Retinal pigment epithelial cell (primary cell): ENCODE measurements around the gene FGF23.

ENCODE experiments used
- DNase-seq: peaks from one replicate; pipeline ENCODE4 v3.0.0-alpha.2; 2010; ENCODE audit warnings: low read depth
- H3K4me3 ChIP-seq: 2 replicates; pipeline ENCODE4 v1.5.1; 2011; ENCODE audit warnings: mild to moderate bottlenecking, low read length, control low read depth, moderate library complexity
- TF ChIP-seq, protein P1 (sequence below): conservative IDR thresholded peaks from 2 replicates; pipeline ENCODE4 v1.5.1; 2011; ENCODE audit warnings: low read depth, low read length, control low read depth, inconsistent platforms

Gene FGF23

DNA sequence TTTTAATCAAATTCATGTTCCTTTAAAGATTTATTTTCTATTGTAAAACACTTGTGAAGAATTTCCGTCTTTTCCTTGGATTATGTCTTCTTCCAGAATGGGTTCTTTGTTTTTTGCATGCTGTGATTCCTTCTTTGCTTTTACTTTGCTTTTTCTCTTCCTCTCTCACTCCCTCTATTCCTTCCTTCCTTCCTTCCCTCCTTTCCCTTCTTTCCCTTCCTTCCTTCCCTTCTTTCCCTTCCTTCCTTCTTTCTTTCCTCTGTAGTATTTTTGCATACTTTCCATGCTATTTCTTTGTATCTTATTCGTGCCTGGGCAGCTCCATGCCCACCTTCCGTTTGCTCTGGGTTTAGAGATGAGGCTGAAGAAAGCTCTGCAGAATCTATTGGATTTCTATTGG, 21.6 kb upstream of the FGF23 start:
- H3K4me3 ChIP-seq, result no peak overlapping the region
- TF ChIP-seq, protein P1, sequence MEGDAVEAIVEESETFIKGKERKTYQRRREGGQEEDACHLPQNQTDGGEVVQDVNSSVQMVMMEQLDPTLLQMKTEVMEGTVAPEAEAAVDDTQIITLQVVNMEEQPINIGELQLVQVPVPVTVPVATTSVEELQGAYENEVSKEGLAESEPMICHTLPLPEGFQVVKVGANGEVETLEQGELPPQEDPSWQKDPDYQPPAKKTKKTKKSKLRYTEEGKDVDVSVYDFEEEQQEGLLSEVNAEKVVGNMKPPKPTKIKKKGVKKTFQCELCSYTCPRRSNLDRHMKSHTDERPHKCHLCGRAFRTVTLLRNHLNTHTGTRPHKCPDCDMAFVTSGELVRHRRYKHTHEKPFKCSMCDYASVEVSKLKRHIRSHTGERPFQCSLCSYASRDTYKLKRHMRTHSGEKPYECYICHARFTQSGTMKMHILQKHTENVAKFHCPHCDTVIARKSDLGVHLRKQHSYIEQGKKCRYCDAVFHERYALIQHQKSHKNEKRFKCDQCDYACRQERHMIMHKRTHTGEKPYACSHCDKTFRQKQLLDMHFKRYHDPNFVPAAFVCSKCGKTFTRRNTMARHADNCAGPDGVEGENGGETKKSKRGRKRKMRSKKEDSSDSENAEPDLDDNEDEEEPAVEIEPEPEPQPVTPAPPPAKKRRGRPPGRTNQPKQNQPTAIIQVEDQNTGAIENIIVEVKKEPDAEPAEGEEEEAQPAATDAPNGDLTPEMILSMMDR, result no peak
- no peak for DNase-seq

DNA sequence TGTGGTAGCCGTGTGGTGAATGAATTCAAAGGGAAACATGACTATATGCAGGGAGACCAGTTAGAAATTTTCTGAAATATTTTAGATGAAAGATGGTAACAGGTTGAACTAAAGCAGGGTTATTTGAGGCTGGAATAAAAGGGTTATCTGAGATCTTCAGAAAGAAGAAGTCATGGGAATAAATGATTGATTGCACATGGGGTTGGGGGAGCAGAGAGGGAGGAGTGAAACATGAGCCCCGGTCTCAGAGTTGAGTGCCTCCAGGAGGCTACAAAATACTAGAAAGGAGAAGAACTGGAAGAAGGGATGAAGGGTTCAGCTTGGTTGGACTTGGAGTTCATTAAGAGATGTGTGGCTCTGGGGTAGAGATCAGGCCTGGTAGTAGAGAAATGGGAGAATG, 16.3 kb upstream of the FGF23 start:
- no peak overlapping the region for H3K4me3 ChIP-seq
- TF ChIP-seq, protein P1, result no peak
- DNase-seq, result no peak

DNA sequence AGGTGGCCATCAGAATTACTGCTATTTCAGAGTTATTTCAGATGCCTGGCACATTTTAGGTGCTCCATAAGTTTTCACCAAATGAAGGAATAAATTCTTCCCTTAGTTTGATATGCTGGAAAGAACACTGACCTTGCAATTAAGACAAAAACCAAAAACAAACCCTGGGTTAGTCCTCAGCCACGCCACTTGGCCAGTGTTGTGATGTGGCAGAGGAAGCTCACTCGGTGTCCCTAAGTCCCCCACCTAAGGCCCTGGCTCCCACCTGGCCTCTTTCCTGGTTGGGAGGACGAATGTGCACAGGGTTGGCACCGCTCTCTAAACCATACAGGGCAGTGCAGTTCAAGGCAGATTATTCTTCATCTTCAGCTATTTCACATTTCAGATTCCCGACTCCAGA, 13.7 kb upstream of the FGF23 start:
- no peak overlapping the region for H3K4me3 ChIP-seq
- DNase-seq, result no peak
- TF ChIP-seq, protein P1, result no peak

DNA sequence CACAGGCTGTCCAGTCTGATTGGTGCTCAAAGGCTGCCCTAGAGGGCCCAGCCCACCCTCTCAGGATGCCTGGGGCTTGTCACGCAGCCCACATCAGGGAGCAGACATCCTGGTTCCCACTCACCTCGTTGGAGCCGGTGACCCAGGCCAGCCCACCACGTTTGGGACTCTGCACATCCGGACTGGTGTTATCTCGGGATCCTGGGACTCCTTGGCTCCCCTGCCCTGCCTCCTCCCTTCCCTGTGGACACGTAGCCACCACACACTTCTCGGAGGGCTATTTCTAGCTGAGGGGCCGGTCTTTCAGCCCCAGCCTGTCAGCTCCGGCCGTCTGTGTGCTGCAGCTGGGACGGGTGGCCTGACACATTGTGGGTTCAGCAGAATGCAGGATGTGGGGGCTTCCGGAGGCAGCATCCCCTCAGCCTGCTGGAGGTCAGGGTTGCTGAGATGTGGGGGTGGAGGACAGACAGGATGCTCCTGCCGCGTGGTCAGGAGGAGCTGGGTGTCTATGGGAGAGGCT, 12.8 kb upstream of the FGF23 start:
- TF ChIP-seq, protein P1, result no peak
- no peak for DNase-seq
- no peak overlapping the region for H3K4me3 ChIP-seq

DNA sequence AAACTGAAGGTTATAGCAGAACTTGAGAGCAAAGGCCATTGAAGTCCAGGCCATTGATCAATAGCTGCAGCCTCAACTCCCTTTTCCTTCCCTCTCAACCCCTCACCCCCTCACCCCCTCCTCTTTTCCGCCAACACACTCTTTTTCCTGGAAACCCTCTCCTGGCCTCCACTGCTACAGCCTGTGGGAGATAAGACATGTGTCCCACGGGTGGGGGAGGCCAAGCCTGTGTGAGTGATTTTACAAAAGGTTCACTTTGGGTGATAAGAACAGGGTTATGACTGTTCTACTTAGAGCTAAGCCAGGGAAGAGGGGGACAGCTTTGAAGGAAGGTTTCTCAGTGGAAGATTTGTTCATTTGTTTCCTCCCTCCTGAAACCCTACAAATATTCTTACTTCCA, 9.2 kb upstream of the FGF23 start:
- DNase-seq, result no peak
- TF ChIP-seq, protein P1, result no peak
- H3K4me3 ChIP-seq, result no peak overlapping the region

DNA sequence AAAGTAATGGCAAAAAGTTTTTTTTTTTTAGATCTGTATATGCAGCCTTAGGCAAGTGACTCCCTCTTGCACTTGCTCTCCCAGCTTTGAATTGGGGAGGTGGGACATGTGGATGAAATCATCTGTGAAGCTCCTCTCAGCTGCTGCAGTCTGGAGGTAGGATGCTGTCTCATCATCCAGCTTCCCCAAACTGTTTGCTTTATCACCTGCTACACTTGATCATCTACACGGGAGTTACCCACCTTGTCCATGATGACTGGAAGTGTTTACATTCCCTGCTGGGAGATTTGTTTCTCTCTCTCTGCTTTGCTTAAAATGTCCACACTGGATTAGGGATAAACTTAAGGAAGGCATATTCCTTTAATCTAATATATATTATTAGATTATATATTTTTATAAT, 8.5 kb upstream of the FGF23 start:
- TF ChIP-seq, protein P1, result no peak
- DNase-seq, result no peak
- no peak overlapping the region for H3K4me3 ChIP-seq

DNA sequence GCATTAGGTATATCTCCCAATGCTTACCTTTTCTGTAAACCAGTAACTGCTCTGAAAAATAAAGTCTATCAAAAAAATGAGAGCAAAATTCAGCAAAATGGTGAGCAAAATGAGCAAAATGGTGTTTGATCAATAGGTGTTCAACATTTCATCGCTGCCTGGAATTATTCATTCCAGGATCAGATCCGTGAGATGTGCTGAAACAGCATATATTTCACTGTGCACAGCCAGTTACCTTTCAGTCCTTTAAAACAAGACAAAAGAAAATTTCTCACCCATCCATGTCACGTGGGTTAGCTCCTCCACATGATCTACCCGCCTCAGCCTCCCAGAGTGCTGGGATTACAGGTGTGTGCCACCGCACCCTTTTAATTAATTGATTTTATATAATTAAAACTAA, 8.1 kb upstream of the FGF23 start:
- no peak overlapping the region for H3K4me3 ChIP-seq
- TF ChIP-seq, protein P1, result no peak
- no peak for DNase-seq
